ENCODE data around the gene CAPSL.

Gene CAPSL

GRCh38 chr5:35963381-35963843, 25.0 kb upstream of the CAPSL start:
- no peak for DNase-seq (ENCODE audit: low spot score)
- no peak for TF ChIP-seq CTCF (IDR thresholded peaks at IDR 0.05)
- Histone ChIP-seq H3K4me3 (no peak overlapping the region), H3K27ac (no peak overlapping the region)

GRCh38 chr5:35960328-35960727, 21.9 kb upstream of the CAPSL start:
- DNase-seq (ENCODE audit: low spot score): no peak
- no peak for TF ChIP-seq CTCF (IDR thresholded peaks at IDR 0.05)
- H3K27ac ChIP-seq: no peak overlapping the region
- no peak overlapping the region for H3K4me3 ChIP-seq

DNA sequence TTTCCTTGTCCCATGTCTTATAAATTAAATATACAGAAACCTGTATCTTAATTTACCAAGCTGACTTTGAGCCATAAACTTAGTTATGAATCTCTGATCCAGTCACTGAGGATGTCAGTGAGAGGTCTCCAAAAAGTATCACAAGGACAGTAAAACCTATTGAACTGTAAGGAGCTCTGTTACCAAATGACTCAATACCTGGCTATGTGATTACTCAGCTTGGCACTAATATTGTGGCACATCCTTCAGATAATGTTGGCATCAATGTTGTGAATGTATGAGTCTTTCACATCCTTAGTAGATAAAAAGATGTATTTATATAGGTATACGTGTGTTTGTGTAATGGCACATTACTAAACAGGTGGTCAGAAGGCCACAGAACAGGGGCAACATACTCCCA, 18.0 kb upstream of the CAPSL start:
- DNase-seq (ENCODE audit: low spot score): no peak
- Histone ChIP-seq H3K4me3 (no peak overlapping the region), H3K27ac (no peak overlapping the region)
- no peak for TF ChIP-seq CTCF (IDR thresholded peaks at IDR 0.05)

- no peak for DNase-seq (ENCODE audit: low spot score)
- H3K27ac ChIP-seq: no peak overlapping the region
- no peak overlapping the region for H3K4me3 ChIP-seq
- no peak for TF ChIP-seq CTCF (IDR thresholded peaks at IDR 0.05)
Observed at GRCh38 chr5:35954175-35954574, 15.8 kb upstream of the CAPSL start.

- no peak for TF ChIP-seq CTCF (IDR thresholded peaks at IDR 0.05)
- H3K4me3 ChIP-seq: no peak overlapping the region
- DNase-seq (ENCODE audit: low spot score): no peak
- no peak overlapping the region for H3K27ac ChIP-seq
Observed at GRCh38 chr5:35947085-35947484, 8.7 kb upstream of the CAPSL start.

- no peak for DNase-seq (ENCODE audit: low spot score)
- Histone ChIP-seq H3K4me3 (no peak overlapping the region), H3K27ac (no peak overlapping the region)
- TF ChIP-seq CTCF (IDR thresholded peaks at IDR 0.05): no peak
Observed at GRCh38 chr5:35939639-35940038, 1.2 kb upstream of the CAPSL start.

DNA sequence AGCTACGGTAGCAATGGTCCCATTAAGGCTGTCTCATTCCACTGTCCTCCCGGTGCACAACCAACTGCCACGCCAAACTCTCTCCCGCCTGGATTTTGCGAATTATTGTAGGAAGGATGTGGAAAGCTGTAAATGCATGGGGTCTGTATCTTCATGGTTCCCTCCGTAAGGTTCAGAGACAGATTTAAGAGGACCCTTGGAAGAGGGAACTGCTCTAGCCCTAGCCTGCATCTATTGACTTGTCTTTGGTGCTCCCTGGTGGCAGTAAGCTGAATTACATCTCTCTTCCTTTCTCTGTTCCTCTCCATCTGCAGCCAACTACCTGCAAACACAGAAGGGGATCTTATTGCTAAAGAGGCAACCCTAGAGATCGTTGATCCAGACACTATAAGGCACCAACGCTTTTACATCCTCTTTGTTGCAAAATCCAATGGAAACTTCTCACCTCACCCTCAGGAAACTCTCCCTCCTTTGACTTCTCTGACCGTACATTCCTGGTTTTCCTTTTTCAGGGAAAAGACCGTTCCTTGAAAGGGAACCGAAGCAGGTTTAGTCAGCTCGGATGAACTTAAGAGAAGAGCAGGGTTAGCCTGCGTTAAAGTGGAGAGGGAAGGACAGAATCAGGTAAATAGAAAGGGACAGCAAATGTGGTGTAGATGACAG, 11.9 kb downstream of the CAPSL start:
- Histone ChIP-seq H3K4me3 (peak overlapping the region; percentile 30), H3K27ac (no peak overlapping the region)
- peak; percentile 44 for TF ChIP-seq CTCF (IDR thresholded peaks at IDR 0.05)
- DNase-seq (ENCODE audit: low spot score): no peak

Data from coronary artery (tissue), 2 donors.